ENCODE data around the gene SEC24C. TPM values are rescaled to one million over a fixed set of nuclear protein-coding genes. Genes with fewer than 3 reads are reported as not detected.

Gene SEC24C
- total and polyA plus RNA-seq, 2 of the 13 experiments (the other 11 are each of a cell fraction or from before 2014, with no cell fraction given): 63.1 to 66.4 TPM

GRCh38 chr10:73785211-73785720, 41.1 kb downstream of the SEC24C start, which contains the start of gene ZSWIM8 (continued):
- TF ChIP-seq MTA3 (CRISPR knock-in tag; IDR thresholded peaks at IDR 0.05) (no peak), SIX4 (CRISPR knock-in tag; IDR thresholded peaks at IDR 0.05) (no peak), GLI4 (CRISPR knock-in tag; IDR thresholded peaks at IDR 0.05; ENCODE audit: borderline replicate concordance) (no peak), BRD4 (CRISPR knock-in tag; IDR thresholded peaks at IDR 0.05) (no peak), HIVEP1 (CRISPR knock-in tag; IDR thresholded peaks at IDR 0.05) (no peak), KAT8 (CRISPR knock-in tag; IDR thresholded peaks at IDR 0.05) (peak; percentile 83), HOXA3 (CRISPR knock-in tag; IDR thresholded peaks at IDR 0.05) (peak; percentile 59; the same call in 1 of the 2 replicates), ZNF407 (CRISPR knock-in tag; IDR thresholded peaks at IDR 0.05; ENCODE audit: not compliant biosample characterization) (no peak), RFXAP (CRISPR knock-in tag; IDR thresholded peaks at IDR 0.05; ENCODE audit: borderline replicate concordance) (0 out of 2 replicates have a peak, but pooled peaks have one; percentile 53), ZNF569 (CRISPR knock-in tag; IDR thresholded peaks at IDR 0.05; ENCODE audit: borderline replicate concordance) (no peak), THAP11 (CRISPR knock-in tag; IDR thresholded peaks at IDR 0.05) (peak; percentile 97)
- TF ChIP-seq, protein P1, sequence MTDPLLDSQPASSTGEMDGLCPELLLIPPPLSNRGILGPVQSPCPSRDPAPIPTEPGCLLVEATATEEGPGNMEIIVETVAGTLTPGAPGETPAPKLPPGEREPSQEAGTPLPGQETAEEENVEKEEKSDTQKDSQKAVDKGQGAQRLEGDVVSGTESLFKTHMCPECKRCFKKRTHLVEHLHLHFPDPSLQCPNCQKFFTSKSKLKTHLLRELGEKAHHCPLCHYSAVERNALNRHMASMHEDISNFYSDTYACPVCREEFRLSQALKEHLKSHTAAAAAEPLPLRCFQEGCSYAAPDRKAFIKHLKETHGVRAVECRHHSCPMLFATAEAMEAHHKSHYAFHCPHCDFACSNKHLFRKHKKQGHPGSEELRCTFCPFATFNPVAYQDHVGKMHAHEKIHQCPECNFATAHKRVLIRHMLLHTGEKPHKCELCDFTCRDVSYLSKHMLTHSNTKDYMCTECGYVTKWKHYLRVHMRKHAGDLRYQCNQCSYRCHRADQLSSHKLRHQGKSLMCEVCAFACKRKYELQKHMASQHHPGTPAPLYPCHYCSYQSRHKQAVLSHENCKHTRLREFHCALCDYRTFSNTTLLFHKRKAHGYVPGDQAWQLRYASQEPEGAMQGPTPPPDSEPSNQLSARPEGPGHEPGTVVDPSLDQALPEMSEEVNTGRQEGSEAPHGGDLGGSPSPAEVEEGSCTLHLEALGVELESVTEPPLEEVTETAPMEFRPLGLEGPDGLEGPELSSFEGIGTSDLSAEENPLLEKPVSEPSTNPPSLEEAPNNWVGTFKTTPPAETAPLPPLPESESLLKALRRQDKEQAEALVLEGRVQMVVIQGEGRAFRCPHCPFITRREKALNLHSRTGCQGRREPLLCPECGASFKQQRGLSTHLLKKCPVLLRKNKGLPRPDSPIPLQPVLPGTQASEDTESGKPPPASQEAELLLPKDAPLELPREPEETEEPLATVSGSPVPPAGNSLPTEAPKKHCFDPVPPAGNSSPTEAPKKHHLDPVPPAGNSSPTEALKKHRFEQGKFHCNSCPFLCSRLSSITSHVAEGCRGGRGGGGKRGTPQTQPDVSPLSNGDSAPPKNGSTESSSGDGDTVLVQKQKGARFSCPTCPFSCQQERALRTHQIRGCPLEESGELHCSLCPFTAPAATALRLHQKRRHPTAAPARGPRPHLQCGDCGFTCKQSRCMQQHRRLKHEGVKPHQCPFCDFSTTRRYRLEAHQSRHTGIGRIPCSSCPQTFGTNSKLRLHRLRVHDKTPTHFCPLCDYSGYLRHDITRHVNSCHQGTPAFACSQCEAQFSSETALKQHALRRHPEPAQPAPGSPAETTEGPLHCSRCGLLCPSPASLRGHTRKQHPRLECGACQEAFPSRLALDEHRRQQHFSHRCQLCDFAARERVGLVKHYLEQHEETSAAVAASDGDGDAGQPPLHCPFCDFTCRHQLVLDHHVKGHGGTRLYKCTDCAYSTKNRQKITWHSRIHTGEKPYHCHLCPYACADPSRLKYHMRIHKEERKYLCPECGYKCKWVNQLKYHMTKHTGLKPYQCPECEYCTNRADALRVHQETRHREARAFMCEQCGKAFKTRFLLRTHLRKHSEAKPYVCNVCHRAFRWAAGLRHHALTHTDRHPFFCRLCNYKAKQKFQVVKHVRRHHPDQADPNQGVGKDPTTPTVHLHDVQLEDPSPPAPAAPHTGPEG (CRISPR knock-in tag; IDR thresholded peaks at IDR 0.05): no peak
- TF ChIP-seq, protein P2, sequence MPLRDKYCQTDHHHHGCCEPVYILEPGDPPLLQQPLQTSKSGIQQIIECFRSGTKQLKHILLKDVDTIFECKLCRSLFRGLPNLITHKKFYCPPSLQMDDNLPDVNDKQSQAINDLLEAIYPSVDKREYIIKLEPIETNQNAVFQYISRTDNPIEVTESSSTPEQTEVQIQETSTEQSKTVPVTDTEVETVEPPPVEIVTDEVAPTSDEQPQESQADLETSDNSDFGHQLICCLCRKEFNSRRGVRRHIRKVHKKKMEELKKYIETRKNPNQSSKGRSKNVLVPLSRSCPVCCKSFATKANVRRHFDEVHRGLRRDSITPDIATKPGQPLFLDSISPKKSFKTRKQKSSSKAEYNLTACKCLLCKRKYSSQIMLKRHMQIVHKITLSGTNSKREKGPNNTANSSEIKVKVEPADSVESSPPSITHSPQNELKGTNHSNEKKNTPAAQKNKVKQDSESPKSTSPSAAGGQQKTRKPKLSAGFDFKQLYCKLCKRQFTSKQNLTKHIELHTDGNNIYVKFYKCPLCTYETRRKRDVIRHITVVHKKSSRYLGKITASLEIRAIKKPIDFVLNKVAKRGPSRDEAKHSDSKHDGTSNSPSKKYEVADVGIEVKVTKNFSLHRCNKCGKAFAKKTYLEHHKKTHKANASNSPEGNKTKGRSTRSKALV (CRISPR knock-in tag; IDR thresholded peaks at IDR 0.05): no peak

Data from HepG2 (cell line).